Measurements from ENCODE around the gene AGBL3.

DNA sequence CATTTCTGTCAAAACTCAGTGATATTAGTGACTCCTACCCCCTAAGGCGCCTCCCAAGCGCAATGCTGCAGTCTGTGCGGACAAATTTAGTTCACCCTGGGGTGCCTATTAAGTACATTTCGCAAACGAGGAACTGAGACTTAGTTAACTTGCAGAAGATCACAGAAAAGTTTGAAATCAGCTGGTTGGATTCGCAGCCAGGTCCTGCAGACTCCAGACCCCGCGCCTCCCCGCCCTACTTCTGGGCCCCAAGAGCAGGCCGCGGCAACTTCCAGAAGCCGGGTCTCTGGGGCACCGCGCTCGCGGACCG, 183.6 kb downstream of the AGBL3 start:
- TF ChIP-seq, protein P1, sequence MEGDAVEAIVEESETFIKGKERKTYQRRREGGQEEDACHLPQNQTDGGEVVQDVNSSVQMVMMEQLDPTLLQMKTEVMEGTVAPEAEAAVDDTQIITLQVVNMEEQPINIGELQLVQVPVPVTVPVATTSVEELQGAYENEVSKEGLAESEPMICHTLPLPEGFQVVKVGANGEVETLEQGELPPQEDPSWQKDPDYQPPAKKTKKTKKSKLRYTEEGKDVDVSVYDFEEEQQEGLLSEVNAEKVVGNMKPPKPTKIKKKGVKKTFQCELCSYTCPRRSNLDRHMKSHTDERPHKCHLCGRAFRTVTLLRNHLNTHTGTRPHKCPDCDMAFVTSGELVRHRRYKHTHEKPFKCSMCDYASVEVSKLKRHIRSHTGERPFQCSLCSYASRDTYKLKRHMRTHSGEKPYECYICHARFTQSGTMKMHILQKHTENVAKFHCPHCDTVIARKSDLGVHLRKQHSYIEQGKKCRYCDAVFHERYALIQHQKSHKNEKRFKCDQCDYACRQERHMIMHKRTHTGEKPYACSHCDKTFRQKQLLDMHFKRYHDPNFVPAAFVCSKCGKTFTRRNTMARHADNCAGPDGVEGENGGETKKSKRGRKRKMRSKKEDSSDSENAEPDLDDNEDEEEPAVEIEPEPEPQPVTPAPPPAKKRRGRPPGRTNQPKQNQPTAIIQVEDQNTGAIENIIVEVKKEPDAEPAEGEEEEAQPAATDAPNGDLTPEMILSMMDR (conservative IDR thresholded peaks at IDR 0.05; ENCODE audit: low read depth in 2 of 2), result no peak
- TF ChIP-seq POLR2AphosphoS5 (IDR thresholded peaks at IDR 0.05; ENCODE audit: low read depth) (no peak), ZNF114 (CRISPR knock-in tag; IDR thresholded peaks at IDR 0.05) (no peak), CREB1 (CRISPR knock-in tag; IDR thresholded peaks at IDR 0.05; ENCODE audit: low read depth) (no peak)
- TF ChIP-seq, protein P2, sequence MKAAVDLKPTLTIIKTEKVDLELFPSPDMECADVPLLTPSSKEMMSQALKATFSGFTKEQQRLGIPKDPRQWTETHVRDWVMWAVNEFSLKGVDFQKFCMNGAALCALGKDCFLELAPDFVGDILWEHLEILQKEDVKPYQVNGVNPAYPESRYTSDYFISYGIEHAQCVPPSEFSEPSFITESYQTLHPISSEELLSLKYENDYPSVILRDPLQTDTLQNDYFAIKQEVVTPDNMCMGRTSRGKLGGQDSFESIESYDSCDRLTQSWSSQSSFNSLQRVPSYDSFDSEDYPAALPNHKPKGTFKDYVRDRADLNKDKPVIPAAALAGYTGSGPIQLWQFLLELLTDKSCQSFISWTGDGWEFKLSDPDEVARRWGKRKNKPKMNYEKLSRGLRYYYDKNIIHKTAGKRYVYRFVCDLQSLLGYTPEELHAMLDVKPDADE (IDR thresholded peaks at IDR 0.05), result no peak
- TF ChIP-seq, protein P3, sequence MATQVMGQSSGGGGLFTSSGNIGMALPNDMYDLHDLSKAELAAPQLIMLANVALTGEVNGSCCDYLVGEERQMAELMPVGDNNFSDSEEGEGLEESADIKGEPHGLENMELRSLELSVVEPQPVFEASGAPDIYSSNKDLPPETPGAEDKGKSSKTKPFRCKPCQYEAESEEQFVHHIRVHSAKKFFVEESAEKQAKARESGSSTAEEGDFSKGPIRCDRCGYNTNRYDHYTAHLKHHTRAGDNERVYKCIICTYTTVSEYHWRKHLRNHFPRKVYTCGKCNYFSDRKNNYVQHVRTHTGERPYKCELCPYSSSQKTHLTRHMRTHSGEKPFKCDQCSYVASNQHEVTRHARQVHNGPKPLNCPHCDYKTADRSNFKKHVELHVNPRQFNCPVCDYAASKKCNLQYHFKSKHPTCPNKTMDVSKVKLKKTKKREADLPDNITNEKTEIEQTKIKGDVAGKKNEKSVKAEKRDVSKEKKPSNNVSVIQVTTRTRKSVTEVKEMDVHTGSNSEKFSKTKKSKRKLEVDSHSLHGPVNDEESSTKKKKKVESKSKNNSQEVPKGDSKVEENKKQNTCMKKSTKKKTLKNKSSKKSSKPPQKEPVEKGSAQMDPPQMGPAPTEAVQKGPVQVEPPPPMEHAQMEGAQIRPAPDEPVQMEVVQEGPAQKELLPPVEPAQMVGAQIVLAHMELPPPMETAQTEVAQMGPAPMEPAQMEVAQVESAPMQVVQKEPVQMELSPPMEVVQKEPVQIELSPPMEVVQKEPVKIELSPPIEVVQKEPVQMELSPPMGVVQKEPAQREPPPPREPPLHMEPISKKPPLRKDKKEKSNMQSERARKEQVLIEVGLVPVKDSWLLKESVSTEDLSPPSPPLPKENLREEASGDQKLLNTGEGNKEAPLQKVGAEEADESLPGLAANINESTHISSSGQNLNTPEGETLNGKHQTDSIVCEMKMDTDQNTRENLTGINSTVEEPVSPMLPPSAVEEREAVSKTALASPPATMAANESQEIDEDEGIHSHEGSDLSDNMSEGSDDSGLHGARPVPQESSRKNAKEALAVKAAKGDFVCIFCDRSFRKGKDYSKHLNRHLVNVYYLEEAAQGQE (IDR thresholded peaks at IDR 0.05; ENCODE audit: unreplicated experiment), result no peak
